ENCODE data around the gene YIF1A.
"Not testable (repeated sequence)": the region's sequence is repeated elsewhere in the genome, so short reads cannot be mapped to it uniquely, and the experiment has no call there.

The YIF1A gene

GRCh38 chr11:66284526-66285078 is 4.3 kb downstream of the YIF1A start:
- no peak for DNase-seq

DNA sequence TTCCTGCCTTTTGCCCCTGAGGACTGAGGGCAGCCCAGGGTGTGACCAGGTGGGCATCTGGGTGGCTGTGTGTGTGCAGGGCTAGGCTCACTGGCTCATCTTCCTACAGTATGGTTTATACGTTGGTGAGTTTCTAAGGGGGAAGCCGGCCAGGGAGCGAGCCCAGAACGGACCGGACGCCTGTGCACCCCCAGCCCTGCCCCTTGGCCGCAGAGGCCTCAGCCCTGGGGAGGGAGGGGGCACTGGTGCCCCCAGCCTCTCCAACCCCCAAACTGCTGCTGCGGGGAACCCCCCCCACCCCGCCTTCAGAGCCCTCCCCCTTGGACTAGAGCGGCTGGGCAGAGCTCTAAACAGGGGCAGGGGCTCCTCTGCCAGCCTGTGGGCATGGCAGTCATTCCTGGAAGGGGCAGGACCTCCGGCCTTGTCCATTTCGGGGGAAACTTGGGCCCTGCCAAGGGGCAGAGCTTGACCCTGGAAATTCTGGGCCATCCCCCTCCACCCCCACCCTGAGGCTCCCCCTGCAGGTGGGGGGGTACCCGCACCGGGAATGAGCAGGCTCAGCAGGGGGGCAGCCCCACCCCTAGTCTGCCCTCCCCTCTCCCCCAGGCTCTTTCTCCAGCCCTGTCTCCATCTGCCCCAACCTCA is 5.4 kb downstream of the YIF1A start:
- no peak for DNase-seq

- no peak for DNase-seq
These were observed 6.2 kb downstream of the YIF1A start for GRCh38 chr11:66282468-66283455.

DNA sequence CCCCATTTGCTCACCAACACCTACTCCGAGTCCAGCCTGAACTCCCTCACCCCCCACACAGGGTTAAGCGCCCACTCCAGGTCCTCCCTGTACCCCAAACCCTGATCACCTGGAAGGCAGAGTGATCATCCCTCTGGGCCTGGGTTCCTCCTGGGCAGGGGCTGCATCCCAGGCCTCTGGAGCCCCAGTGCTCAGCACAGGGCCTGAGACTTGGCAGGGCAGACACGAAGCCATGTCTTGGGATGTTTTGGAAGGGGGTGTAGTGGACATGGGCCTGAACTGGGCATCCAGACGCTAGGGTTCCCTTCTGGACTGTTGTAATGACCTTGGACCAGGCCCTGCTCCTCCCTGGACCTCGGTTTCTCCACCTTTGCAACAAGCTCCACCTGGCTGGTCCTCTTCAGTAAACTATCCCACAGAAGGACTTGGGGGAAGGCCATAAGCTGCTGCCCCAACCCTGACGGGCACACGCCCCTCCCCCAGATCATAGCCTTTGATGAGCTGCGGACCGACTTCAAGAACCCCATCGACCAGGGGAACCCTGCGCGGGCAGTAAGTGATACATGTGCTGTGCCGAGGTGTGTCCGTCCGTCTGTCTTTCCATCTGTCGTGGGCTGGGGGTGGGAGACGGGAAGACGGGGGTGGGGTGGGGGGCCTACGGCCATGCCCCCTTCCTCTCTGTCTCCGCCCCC is 7.0 kb downstream of the YIF1A start:
- no peak for DNase-seq

- no peak for DNase-seq
These were observed 7.9 kb downstream of the YIF1A start for GRCh38 chr11:66281001-66281400.

DNA sequence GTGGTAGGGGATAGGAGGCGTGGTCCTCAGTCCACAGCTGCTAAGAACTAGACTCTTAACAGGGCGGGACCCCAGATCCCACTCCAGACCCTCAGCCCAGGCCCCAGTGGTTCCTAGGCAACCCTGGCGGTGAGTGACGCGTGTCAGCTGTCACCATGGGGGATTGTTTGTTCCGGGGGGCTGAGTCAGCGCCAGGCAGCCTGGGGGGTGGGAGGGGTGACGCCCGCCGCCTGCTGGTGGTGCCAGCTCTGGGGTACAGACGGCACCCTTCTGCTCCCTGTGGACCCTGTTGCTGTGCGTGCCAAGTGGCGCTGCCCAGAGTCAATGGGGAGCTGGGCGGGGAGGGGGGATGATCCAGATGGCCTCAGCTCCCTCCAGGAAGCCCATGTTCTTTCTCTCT is 8.5 kb downstream of the YIF1A start:
- no peak for DNase-seq

DNA sequence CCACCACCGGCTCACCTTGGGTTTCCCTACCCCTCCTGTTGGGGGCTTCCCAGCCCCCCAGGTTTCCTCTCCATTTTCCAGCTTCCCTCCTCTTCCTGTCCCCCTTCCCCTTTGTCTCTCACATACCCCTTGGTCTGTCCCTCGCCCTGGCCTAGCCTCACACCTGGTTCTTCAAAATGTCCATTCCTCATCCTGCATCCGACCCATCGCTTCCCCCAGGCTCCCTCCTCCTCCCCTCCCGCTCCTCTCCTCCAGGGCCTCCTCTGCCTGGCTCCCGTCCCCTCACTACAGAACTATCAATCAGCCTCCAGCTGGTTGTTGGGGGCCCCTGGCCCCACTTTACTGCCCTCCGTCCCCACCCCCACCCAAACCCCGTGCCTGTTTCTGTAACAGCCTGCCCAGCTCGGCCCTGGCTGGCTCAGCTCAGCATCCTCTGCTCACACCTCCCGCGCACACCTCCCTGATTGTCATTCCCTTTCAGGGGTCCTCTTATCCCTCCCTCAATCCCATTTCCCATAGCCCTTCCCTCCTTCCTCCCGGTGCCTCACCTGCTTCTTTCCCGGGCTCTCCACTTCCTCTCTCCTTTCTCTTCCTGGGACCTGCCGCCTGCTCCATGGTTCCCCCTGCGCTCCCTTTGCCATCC is 9.7 kb downstream of the YIF1A start:
- DNase-seq, result no peak

DNA sequence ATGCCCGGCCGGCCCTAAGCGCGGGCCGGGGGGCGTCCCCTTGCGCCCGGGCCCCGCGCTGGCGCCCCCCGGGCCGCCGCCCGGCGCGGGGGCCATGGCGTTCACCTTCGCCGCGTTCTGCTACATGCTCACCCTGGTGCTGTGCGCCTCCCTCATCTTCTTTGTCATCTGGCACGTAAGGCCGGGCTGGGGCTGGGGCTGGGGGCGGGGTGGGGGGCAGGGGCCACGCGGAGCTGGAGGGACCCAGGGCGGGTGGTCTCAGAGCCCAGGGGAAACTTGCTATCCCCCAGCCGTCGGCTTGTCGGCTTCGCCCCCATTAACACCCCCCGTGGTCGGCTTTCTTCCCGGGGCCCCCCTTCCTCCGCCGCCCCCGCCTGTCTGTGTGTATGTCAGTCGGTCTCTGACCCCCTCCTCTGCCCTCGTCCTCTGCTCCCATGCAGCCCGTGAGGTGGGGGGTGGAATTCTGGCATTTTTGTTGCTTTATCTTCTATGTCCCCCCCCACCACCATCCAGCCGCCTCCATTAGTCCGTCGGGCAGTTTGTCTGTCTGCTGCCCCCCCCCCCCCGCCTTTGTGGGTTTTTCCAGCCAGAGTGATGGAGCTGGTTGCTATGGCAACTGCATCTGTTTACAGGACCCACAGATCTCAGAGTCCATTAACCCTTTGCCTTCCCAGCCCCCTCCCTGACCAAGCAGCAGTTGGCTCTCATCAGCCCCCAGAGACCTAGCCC is 10.4 kb downstream of the YIF1A start:
- no peak for DNase-seq

DNA sequence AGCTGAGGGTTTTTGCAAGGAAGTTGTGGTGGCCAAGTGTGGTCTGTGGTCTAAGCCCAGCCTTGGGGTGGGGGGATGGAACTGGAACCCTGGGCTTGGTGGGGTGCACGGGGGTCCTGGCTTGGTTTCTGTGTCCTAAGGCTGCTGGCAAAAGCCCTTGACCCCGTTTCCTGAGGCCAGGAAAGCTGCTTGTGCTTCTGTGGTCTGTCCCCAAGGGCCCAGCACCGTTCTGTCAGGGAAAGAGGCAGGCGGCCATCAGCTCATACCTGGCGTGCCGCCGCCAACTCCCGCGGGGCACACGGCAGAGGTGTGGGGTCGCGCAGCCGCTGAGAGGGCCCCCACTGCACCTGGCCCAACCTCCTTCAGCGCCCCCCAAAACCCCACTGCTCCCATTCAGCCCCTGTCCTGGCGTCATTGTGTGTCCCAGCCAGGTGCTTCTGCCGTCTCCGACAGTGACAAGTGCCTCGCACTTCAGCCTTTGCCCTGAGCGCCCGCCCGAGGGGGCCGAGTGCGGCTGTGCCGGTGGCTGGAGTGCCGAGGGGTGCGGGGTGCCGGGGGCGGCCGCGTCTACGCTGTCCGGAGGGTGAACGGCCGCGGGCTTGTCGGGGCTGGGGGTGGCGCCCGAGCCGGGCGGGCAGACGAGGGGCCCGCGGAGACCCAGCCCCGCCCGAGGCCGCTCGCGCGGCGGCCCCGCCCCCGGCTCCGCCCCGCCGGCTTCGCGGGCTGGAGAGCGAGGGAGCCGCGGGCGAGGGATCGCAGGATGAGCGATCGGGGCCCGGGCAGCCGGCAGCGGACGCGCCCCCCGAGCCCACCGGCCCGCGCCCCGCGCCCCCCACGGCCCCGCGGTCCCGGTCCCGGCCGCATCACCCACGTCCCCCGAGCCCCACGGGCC is 11.2 kb downstream of the YIF1A start, which contains the start of gene CNIH2:
TSS of gene CNIH2 (plus strand) at position 705 of the 892 bp plus-strand sequence. CDS start 282 bp downstream, outside the sequence.
- DNase-seq, result no peak

DNA sequence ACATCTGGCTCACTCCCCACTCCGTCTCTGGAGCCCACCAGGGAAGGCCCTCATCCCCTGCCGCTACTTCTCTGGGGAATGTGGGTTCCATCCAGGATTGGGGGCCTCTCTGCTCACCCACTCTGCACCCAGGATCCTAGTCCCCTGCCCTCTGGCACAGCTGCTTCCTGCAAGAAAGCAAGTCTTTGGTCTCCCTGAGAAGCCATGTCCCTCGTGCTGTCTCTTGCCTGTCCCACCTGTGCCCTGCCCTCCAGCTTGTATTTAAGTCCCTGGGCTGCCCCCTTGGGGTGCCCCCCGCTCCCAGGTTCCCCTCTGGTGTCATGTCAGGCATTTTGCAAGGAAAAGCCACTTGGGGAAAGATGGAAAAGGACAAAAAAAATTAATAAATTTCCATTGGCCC is 11.9 kb downstream of the YIF1A start:
- DNase-seq, result not testable (repeated sequence)

- not testable (repeated sequence) for DNase-seq
These were observed 12.3 kb downstream of the YIF1A start for GRCh38 chr11:66276619-66277018.

- no peak for DNase-seq
These were observed 12.8 kb downstream of the YIF1A start for GRCh38 chr11:66275984-66276612.

GRCh38 chr11:66275396-66275795 is 13.5 kb downstream of the YIF1A start:
- DNase-seq, result no peak

GRCh38 chr11:66274219-66274618 is 14.7 kb downstream of the YIF1A start:
- DNase-seq, result no peak

DNA sequence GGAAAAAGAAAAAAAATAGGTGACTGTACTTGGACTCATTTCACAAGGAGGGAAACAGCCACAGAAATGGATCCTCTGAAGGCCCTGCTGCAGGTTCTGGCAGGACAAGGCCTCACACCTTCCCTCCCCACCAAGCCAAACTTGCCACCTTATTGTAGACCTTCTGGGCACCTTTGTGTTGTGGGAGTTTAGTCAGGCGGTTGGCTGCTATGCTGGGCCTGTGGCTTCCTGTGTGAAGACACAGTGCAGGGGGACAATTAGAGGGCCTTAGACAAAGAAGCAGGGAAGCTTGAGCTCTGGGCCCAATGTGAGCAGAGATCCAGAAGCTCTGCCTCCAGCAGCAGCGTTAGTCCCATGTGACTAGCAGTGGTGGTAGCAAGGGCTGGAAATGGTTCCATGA is 16.3 kb downstream of the YIF1A start:
- DNase-seq, result no peak

- DNase-seq, result no peak
These were observed 17.1 kb downstream of the YIF1A start for GRCh38 chr11:66271816-66272215.

DNA sequence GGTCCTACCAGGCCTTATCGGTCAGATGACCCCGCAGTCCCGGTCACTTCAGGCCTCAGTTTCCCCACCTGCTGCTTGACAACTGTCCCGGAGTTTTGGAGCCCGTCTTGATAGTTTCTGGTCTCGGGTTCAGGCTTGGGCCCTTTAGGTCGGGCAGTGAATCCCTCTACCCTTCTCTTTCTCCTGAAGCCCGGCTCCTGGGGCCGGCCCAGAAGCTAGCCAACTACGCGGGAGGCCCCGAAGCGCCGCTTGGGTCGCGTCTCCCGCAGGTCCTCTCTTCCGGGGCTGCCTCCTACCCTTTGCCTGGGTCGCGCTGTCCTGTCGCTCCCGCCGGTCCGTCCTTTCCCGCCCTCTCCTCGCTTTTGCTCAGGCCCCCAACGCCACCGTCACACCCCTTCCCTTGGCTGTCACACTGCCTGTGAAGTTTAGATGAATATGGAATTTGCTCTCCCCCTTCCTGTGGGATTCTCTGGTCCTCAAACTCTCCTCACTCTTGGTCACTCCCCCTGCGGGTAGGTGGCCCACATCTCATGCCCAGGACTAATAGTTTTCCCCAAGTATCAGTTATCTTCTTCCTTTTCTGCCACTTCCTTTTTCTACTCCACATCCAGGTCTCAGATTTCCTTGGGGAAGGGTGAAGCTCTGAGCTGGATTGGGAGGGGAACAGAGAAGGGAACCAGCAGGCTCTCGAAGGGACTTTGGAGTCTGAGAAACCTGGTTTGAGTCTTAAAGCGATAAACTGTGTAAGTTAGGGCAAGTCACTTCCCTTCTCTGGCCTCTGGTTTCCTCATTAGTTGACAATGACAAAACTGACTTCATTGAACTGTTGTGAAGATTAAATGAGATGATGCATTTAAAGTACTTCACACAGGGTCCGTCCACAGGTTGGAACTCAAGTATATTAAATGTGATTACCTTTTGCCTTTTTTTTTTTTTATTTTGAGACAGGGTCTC is 19.7 kb downstream of the YIF1A start:
- no peak for DNase-seq

GRCh38 chr11:66268244-66268951 is 20.5 kb downstream of the YIF1A start, which contains the start of gene RAB1B:
TSS of gene RAB1B (plus strand) at chr11:66268639. CDS start at chr11:66268680, 41 bp downstream.
- peak; percentile 99 for DNase-seq

Data from cortex of kidney (tissue), 1 donor.